ENCODE results near the gene GRID2.

Gene GRID2

GRCh38 chr4:93772858-93773257 lies 1469.1 kb downstream of the GRID2 start:
- DNase-seq: no peak

DNA sequence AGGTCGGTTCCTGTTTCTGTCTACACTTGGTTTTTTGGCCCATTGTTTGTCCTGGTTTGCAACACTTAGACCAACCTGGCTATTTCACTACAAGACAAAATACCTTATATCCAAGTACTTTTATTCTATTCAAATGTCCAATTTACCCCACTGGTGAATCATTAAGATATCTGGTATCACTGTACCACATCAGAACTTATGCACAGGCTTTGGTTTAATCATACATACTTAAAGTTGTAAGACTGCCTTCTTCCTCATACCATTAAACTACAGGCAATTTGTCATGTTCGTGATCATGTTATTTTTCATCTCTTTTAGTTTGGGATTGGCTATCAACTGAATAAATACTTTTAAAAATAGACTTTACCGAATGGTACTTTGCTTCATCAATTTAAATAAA lies 1471.8 kb downstream of the GRID2 start:
- DNase-seq: no peak

GRCh38 chr4:93776386-93777080 lies 1472.8 kb downstream of the GRID2 start:
- no peak for DNase-seq

GRCh38 chr4:93777081-93777460 lies 1473.3 kb downstream of the GRID2 start:
- no peak for DNase-seq

GRCh38 chr4:93779228-93779627 lies 1475.5 kb downstream of the GRID2 start:
- no peak for DNase-seq

DNA sequence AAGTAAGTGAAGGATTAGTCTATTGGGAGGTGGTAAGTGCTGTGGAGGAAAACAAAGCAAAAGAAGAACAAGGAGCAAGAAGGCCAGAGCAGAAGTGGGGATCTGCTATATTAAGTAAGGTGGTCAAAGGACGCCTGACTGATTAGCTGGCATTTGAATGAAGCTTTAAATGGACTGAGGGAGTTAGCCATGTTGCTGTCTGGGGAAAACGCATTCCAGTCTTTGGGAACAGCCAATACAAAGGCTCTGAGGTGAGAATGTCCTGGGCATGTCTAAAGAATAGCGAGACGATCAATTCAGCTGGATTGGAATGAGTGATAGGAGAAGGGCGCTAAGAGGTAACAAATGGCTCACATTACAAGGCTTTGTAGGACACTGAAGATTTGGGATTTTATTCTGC lies 1476.3 kb downstream of the GRID2 start:
- DNase-seq: no peak

DNA sequence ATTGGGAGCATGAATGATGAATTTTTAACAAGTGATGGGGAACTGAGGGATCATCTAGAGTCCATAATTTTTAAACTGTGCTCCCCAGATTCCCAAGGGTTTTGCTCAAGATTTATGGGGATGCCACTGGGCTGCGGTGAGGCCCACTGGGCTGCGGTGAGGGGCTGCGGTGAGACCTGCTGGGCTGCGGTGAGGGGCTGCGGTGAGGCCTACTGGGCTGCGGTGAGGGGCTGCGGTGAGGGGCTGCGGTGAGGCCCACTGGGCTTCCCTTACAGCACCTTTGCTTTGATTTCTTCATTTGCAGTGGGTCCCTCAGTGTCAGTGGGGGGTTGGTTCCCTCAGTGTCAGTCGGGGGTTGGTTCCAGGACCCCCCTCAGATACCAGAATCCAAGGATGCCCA lies 1477.4 kb downstream of the GRID2 start:
- no peak for DNase-seq

DNA sequence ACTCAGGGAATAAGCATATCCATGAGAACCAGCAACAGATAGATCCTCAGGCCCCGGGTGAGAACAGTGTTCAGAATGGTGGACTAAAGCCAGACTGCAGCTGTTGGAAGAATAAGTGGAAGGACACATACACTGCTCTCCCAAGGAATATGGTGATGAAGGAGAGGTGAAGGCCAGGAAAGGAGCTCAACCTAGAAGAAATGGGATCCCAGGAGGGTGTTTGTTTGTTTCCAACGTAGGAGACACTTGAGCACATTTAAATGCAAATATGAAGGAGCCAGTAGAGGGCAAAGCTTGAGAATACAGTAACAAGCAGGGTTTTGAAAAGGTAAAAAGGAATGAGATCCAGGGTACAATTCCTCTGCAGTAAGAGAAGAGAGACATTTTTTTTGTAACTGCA lies 1482.4 kb downstream of the GRID2 start:
- DNase-seq: no peak

DNA sequence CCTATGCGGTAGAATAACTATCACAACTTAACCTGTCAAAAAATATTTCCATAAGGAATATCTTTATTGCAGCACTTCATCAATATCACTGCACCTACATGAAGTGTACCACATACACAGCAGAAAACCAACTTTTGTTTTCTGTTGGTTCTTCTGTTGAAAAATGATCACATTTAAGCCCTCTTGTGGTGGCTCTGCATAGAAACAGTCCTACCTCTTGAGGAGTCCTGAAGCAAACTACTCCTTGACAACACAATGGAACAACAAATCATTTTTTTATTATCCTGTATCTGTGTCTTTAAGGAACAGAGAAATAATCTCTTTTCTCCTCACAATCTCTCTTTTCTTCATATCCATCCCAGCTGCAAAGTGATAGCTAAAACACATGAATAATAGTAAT lies 1484.9 kb downstream of the GRID2 start:
- DNase-seq: no peak

DNA sequence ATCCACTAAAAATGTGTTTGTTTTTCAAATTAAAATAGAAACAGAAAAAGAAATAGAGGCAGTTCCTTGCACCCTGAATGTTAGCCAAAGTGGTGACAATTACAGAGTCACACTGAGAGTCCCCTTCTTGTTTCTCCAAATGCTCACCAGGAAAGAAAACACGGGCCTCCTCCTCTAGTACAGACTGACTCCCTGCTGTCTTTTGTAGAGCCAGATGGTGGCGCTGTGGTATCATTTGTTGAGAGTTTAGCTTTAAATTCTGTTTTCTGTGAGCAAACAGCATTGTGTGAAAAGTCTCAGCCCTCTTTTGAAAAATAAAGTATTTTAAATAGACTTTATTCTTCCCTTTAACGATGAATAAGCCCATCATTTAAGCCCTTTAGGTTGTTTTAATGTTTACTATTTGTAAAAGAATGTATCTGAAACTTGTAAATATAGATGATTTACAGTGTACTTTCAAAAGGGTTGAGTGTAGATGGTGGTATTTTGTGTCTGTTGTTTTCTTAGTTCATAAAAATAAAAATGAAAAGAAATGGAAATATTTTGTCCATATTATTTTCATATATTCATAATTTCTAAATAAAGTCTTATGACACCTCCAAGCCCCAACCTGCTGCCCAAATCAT lies 1487.9 kb downstream of the GRID2 start:
- DNase-seq: no peak

- DNase-seq: no peak
Measured at GRCh38 chr4:93802045-93802444, 1498.3 kb downstream of the GRID2 start.

DNA sequence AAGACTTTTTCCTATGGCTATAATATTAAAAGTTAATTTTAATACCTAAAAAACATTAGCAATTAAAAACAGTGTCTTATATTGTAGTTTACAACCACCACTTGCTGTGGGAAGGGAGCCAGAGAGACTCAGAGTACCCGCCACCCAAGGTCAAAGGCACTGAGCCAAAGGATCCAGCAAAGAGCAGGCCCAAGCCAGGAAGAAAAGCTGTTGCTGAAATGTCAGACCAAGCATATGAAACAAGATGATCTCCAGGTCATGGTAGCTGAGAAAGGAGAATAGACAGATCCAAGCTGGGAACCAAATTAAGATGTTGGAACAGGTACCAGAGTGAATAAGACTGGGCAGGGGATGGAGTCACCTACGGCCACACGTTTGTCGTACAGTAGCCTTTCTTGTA lies 1506.0 kb downstream of the GRID2 start:
- DNase-seq: no peak

GRCh38 chr4:93810340-93810992 lies 1506.7 kb downstream of the GRID2 start:
- DNase-seq: no peak

GRCh38 chr4:93813092-93813491 lies 1509.3 kb downstream of the GRID2 start:
- no peak for DNase-seq

- no peak for DNase-seq
Measured at GRCh38 chr4:93814141-93814540, 1510.4 kb downstream of the GRID2 start.

GRCh38 chr4:93814722-93815121 lies 1511.0 kb downstream of the GRID2 start:
- no peak for DNase-seq
